SU-DHL-6 (cell line): ENCODE measurements around the gene ZNF385C.

ENCODE experiments used
- CTCF ChIP-seq: fragments of 200-600 bp; sonication (generic); IDR thresholded peaks from one replicate; pipeline ENCODE4 v1.5.1; 2017; ENCODE audit warnings: antibody characterized with exemption, mild to moderate bottlenecking, low read length, moderate library complexity; ENCODE audit not compliant: insufficient read depth, poor library complexity, severe bottlenecking
- EZH2phosphoT487 ChIP-seq: fragments of 200-600 bp; sonication (generic), shearing (Covaris generic); conservative IDR thresholded peaks from 2 replicates; pipeline ENCODE4 v1.6.1; 2018; ENCODE audit warnings: mild to moderate bottlenecking, antibody characterized with exemption, low read length, moderate library complexity, mixed read lengths

- TF ChIP-seq CTCF (no peak), EZH2phosphoT487 (no peak)
Observed at GRCh38 chr17:42079541-42079940, 18.7 kb downstream of the ZNF385C start.
